ENCODE data around the gene TEX53.

DNA sequence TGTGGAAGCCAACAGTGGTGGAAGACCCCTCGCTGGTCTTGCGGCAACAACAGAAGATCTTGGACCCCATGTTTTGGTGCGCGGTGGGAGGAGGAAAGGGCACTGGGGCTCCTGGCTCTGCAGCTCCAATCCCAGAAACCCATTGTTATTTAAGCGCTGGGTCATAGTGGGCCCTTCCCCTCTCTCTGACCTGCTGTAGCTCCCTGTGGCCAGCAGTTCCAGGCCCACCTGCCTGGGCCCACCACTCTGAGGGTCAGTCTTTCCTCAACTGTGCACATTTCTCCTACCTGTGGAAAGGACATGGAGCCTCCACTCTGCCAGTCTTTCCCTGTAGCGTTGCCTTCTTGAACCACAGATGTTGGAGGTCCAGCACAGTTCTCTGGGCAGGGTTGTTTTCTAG lies at the start of gene TEX53:
- TF ChIP-seq TCF4 (CRISPR knock-in tag; IDR thresholded peaks at IDR 0.05; ENCODE audit: borderline replicate concordance) = no peak
- no peak for TF ChIP-seq OSR1 (CRISPR knock-in tag; IDR thresholded peaks at IDR 0.05)
- no peak for TF ChIP-seq BACH2 (CRISPR knock-in tag; IDR thresholded peaks at IDR 0.05; ENCODE audit: borderline replicate concordance)
- TF ChIP-seq ZFP30 (CRISPR knock-in tag; IDR thresholded peaks at IDR 0.05) = no peak
- TF ChIP-seq CSDC2 (CRISPR knock-in tag; IDR thresholded peaks at IDR 0.05) = no peak
- TF ChIP-seq RARB (CRISPR knock-in tag; IDR thresholded peaks at IDR 0.05) = no peak
- TF ChIP-seq, protein P1, sequence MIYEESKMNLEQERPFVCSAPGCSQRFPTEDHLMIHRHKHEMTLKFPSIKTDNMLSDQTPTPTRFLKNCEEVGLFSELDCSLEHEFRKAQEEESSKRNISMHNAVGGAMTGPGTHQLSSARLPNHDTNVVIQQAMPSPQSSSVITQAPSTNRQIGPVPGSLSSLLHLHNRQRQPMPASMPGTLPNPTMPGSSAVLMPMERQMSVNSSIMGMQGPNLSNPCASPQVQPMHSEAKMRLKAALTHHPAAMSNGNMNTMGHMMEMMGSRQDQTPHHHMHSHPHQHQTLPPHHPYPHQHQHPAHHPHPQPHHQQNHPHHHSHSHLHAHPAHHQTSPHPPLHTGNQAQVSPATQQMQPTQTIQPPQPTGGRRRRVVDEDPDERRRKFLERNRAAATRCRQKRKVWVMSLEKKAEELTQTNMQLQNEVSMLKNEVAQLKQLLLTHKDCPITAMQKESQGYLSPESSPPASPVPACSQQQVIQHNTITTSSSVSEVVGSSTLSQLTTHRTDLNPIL (CRISPR knock-in tag; IDR thresholded peaks at IDR 0.05; ENCODE audit: low read depth) = no peak
- TF ChIP-seq PPARA (CRISPR knock-in tag; IDR thresholded peaks at IDR 0.05; ENCODE audit: borderline replicate concordance) = no peak

All from SK-N-SH treated with all-trans-retinoic acid at 6 μM for 48 hours (cell line).